IMR-90 (cell line): ENCODE results near the gene MXD4. TPM values are rescaled to one million over a fixed set of nuclear protein-coding genes. Genes with fewer than 3 reads are reported as not detected.

ENCODE experiments used
- ATAC-seq: fragments of 200-7000 bp; cut with Tn5 transposase; 2 replicates; pipeline ENCODE4 v1.9.1; 2020; ENCODE audit warnings: low read depth, mild to moderate bottlenecking, moderate library complexity
- BruUV-seq: library from RNA; stranded (reverse); fragments of 400-500 nt; replicated peaks from 2 replicates; lab custom pipeline; 2021; lab: Mats Ljungman, UMichigan
- CTCF ChIA-PET: fragments of 300-600 bp; formaldehyde crosslinking; extraction: SDS; loops from one replicate; lab custom pipeline; 2021; ENCODE audit warnings: antibody characterized with exemption; lab: Yijun Ruan, JAX
- POLR2A ChIA-PET: fragments of 300-600 bp; sonication (Branson Sonifier 250); formaldehyde crosslinking; loops from one replicate; lab custom pipeline; 2022; ENCODE audit warnings: antibody characterized with exemption; ENCODE audit not compliant: unreplicated experiment; lab: Charles Lee
- DNase-seq: peaks from one replicate; pipeline ENCODE4 v3.0.0; 2013
- H2AFZ ChIP-seq: replicated peaks from 2 replicates; pipeline ENCODE3; 2013; ENCODE audit warnings: low read length, mild to moderate bottlenecking; ENCODE audit not compliant: poor library complexity
- H2AK5ac ChIP-seq: 2 replicates; pipeline ENCODE4 v1.6.1; 2013; ENCODE audit warnings: low read depth, low read length, inconsistent platforms
- H2AK9ac ChIP-seq: replicated peaks from 2 replicates; pipeline ENCODE3; 2013; ENCODE audit warnings: mild to moderate bottlenecking, low read depth, low read length, moderate library complexity; ENCODE audit not compliant: poor library complexity
- H2BK120ac ChIP-seq: 2 replicates; pipeline ENCODE4 v1.6.1; 2013; ENCODE audit warnings: low read depth, low read length, inconsistent platforms
- H2BK15ac ChIP-seq: 3 replicates; pipeline ENCODE4 v1.6.1; 2013; ENCODE audit warnings: low read depth, low read length, inconsistent platforms
- H2BK20ac ChIP-seq: 2 replicates; pipeline ENCODE4 v1.6.1; 2013; ENCODE audit warnings: low read depth, mild to moderate bottlenecking, inconsistent platforms, low read length, moderate library complexity
- H2BK5ac ChIP-seq: 2 replicates; pipeline ENCODE4 v1.6.1; 2013; ENCODE audit warnings: mild to moderate bottlenecking, low read depth, low read length, inconsistent platforms; ENCODE audit not compliant: poor library complexity, severe bottlenecking
- H3K14ac ChIP-seq: replicated peaks from 2 replicates; pipeline ENCODE4 v1.6.1; 2013; ENCODE audit warnings: low read depth, low read length, inconsistent platforms
- H3K18ac ChIP-seq: 2 replicates; pipeline ENCODE4 v1.6.1; 2013; ENCODE audit warnings: low read depth, low read length, control low read depth
- H3K23ac ChIP-seq: 2 replicates; pipeline ENCODE4 v1.6.1; 2013; ENCODE audit warnings: low read depth, low read length, inconsistent platforms
- H3K27ac ChIP-seq: 2 replicates; pipeline ENCODE4 v1.5.1; 2013; ENCODE audit warnings: mild to moderate bottlenecking, control low read depth, low read length; ENCODE audit not compliant: insufficient read depth
- H3K27me3 ChIP-seq: 2 replicates; pipeline ENCODE4 v1.6.1; 2013; ENCODE audit warnings: low read length; ENCODE audit not compliant: control insufficient read depth, insufficient read depth
- H3K36me3 ChIP-seq: 2 replicates; pipeline ENCODE4 v1.6.1; 2013; ENCODE audit warnings: low read length, mixed read lengths; ENCODE audit not compliant: control insufficient read depth, insufficient read depth
- H3K4ac ChIP-seq: 2 replicates; pipeline ENCODE4 v1.6.1; 2013; ENCODE audit warnings: low read depth, low read length, inconsistent platforms
- H3K4me1 ChIP-seq: 2 replicates; pipeline ENCODE4 v1.6.1; 2013; ENCODE audit warnings: low read length, mixed read lengths; ENCODE audit not compliant: control insufficient read depth, insufficient read depth
- H3K4me2 ChIP-seq: 2 replicates; pipeline ENCODE4 v1.6.1; 2013; ENCODE audit warnings: low read depth, mild to moderate bottlenecking, control low read depth, low read length, moderate library complexity
- H3K4me3 ChIP-seq: 2 replicates; pipeline ENCODE4 v1.5.1; 2013; ENCODE audit warnings: low read depth, mild to moderate bottlenecking, control low read depth, low read length, moderate library complexity; ENCODE audit not compliant: insufficient read depth
- H3K56ac ChIP-seq: 2 replicates; pipeline ENCODE4 v1.6.1; 2013; ENCODE audit warnings: low read length, inconsistent platforms; ENCODE audit not compliant: insufficient read depth; ENCODE audit errors: extremely low read depth
- H3K79me1 ChIP-seq, 2 experiments: 2 replicates each; pipeline ENCODE4 v1.6.1; 2013; ENCODE audit warnings: low read length in 2 of 2, inconsistent platforms in 1 of 2, low read depth in 1 of 2
- H3K9ac ChIP-seq: 2 replicates; pipeline ENCODE4 v1.6.1; 2013; ENCODE audit warnings: low read depth, low read length, control low read depth
- H3K9me1 ChIP-seq: 2 replicates; pipeline ENCODE4 v1.6.1; 2013; ENCODE audit warnings: low read length, inconsistent platforms; ENCODE audit not compliant: insufficient read depth
- H3K9me3 ChIP-seq: 2 replicates; pipeline ENCODE4 v1.6.1; 2013; ENCODE audit warnings: low read length; ENCODE audit not compliant: control insufficient read depth, insufficient read depth
- H4K20me1 ChIP-seq: 2 replicates; pipeline ENCODE4 v1.6.1; 2013; ENCODE audit warnings: low read length, inconsistent platforms; ENCODE audit not compliant: insufficient read depth
- H4K5ac ChIP-seq: 2 replicates; pipeline ENCODE4 v1.6.1; 2013; ENCODE audit warnings: mild to moderate bottlenecking, low read depth, low read length, control low read depth
- H4K8ac ChIP-seq, 2 experiments: 2 replicates each; pipeline ENCODE4 v1.6.1; 2013; ENCODE audit warnings: low read depth in 2 of 2, low read length in 2 of 2, control low read depth in 1 of 2, inconsistent platforms in 1 of 2
- H4K91ac ChIP-seq: 2 replicates; pipeline ENCODE4 v1.6.1; 2013; ENCODE audit warnings: low read depth, low read length, inconsistent platforms; ENCODE audit not compliant: insufficient read depth
- CHD1 ChIP-seq: IDR thresholded peaks from 2 replicates; pipeline ENCODE4 v1.6.1; 2012; ENCODE audit warnings: low read depth, low read length, improper control_type of control experiment
- FOS ChIP-seq: fragments of 150-350 bp; IDR thresholded peaks from 2 replicates; pipeline ENCODE4 v1.6.1; 2016; ENCODE audit warnings: low read depth, low read length
- MAFK ChIP-seq: IDR thresholded peaks from 2 replicates; pipeline ENCODE4 v1.6.1; 2012; ENCODE audit warnings: low read depth, low read length, improper control_type of control experiment
- MAZ ChIP-seq: IDR thresholded peaks from 2 replicates; pipeline ENCODE4 v1.6.1; 2012; ENCODE audit warnings: low read depth, mild to moderate bottlenecking, low read length, improper control_type of control experiment, moderate library complexity, borderline replicate concordance
- MXI1 ChIP-seq: IDR thresholded peaks from 2 replicates; pipeline ENCODE4 v1.6.1; 2012; ENCODE audit warnings: low read depth, mild to moderate bottlenecking, low read length, moderate library complexity, borderline replicate concordance
- NFE2L2 ChIP-seq: fragments of 150-350 bp; IDR thresholded peaks from 2 replicates; pipeline ENCODE4 v1.6.1; 2016; ENCODE audit warnings: low read depth, mild to moderate bottlenecking, low read length
- RCOR1 ChIP-seq: IDR thresholded peaks from 2 replicates; pipeline ENCODE4 v1.6.1; 2012; ENCODE audit warnings: mild to moderate bottlenecking, low read length, improper control_type of control experiment; ENCODE audit not compliant: insufficient replicate concordance
- RFX5 ChIP-seq: IDR thresholded peaks from 2 replicates; pipeline ENCODE4 v1.8.0; 2012; ENCODE audit warnings: low read depth, mild to moderate bottlenecking, low read length, moderate library complexity
- SMC3 ChIP-seq: fragments of 150-350 bp; IDR thresholded peaks from 2 replicates; pipeline ENCODE4 v1.6.1; 2016; ENCODE audit warnings: low read depth, mild to moderate bottlenecking, antibody characterized with exemption, low read length, moderate library complexity
- WGBS, 2 experiments: methylation state at CpG; one replicate each; pipeline versions ENCODE4 v1.1.5 to v1.1.7; 2013; ENCODE audit warnings: missing lambda C conversion rate in 2 of 2; ENCODE audit not compliant: insufficient read length in 1 of 2; ENCODE audit errors: extremely low coverage in 2 of 2; 5-methylcytosine and 5-hydroxymethylcytosine counted together
- dilution Hi-C: fragments of 300-500 bp; cut with HindIII; formaldehyde crosslinking; loops from one replicate; pipeline ENCODE4 v1.14.3; 2018; ENCODE audit warnings: low sequenced_read_pairs; ENCODE audit not compliant: unreplicated experiment
- in situ Hi-C: fragments of 300-500 bp; cut with MboI; formaldehyde crosslinking; loops from 3 replicates; pipeline ENCODE4 v1.14.3; 2019; ENCODE audit warnings: low sequenced_read_pairs, inconsistent platforms, mixed read lengths
- intact Hi-C: fragments of 100-400 bp; cut with micrococcal nuclease; formaldehyde crosslinking; loops from 2 replicates; pipeline ENCODE4 v1.10.0; 2022
- polyA plus RNA-seq, 3 experiments: library from polyadenylated mRNA; depleted of rRNA; stranded (reverse); fragments of >200 nt; gene quantifications; 2 replicates each; pipeline ENCODE4 v1.2.3, GENCODE V29; 2012; ENCODE audit warnings: low replicate concordance in 1 of 3
- total RNA-seq: library from RNA; depleted of rRNA; stranded (reverse); fragments of >200 nt; gene quantifications from 2 replicates; pipeline ENCODE4 v1.2.3, GENCODE V29; 2012
- TF ChIP-seq, protein P1 (sequence below): fragments of 150-350 bp; IDR thresholded peaks from 2 replicates; pipeline ENCODE4 v1.6.1; 2016; ENCODE audit warnings: low read depth, mild to moderate bottlenecking, low read length, moderate library complexity, borderline replicate concordance
- TF ChIP-seq, protein P2 (sequence below): fragments of 150-350 bp; IDR thresholded peaks from 2 replicates; pipeline ENCODE4 v1.6.1; 2017; ENCODE audit warnings: mild to moderate bottlenecking, antibody characterized with exemption, low read length, low read depth
- TF ChIP-seq, protein P3 (sequence below): conservative IDR thresholded peaks from 2 replicates; pipeline ENCODE4 v1.5.1; 2012; ENCODE audit warnings: mild to moderate bottlenecking, low read depth, low read length, improper control_type of control experiment

The MXD4 gene
- total and polyA plus RNA-seq, 2 of the 4 experiments (the other 2 are of a cell fraction), result 22.8 to 54.4 TPM

DNA sequence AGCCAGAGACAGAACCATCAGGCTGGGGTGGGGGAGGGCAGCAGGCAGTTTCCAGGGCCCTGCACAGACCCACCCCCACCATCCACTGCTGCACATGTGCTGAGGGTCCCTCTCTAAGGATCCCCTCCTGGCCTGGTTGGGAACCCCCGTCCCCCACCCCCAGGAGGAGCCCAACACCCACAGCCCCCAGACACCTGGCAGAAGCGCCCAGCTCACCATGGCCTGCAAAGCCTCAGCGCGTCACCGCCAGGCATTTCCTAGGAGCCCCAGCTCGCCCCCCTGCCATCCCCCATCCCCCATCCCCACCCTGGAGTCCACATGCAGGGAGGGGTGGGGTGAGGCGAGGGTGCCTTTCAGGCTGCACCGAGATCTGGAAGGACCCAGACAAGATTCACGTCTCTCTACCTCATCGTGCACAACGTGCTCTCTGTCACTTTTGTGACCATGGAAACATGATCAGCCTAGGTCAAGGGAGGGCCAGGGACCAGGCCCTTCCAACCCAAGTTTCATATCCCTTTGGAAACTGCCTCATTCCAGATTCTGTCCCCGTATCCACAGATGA, 9.3 kb downstream of the MXD4 start:
- intact Hi-C loops (no loop called here), in situ Hi-C loops (no loop called here), dilution Hi-C loops (no loop called here)
- ATAC-seq, result no peak
- Histone ChIP-seq H3K18ac (no peak overlapping the region), H3K36me3 (peaks cover 74% of the 10 kb centered on the region), H3K9ac (no peak overlapping the region), H2BK5ac (no peak overlapping the region), H2AK5ac (no peak overlapping the region), H2BK120ac (no peak overlapping the region), H4K5ac (no peak overlapping the region), H3K9me3 (no peaks in the 10 kb centered on the region), H3K4ac (no peak overlapping the region), H2AFZ (no peak overlapping the region), H4K20me1 (peaks cover 60% of the 10 kb centered on the region), H4K8ac (no peak overlapping the region), H2BK15ac (no peak overlapping the region), H3K27me3 (no peaks in the 10 kb centered on the region), H3K56ac (no peak overlapping the region), H3K9me1 (0 out of 2 replicates have a peak, but pooled peaks cover 3% of the 10 kb centered on the region), H3K27ac (no peak overlapping the region), H2AK9ac (no peak overlapping the region), H3K4me1 (peaks cover 1% of the 10 kb centered on the region; the same call in 1 of the 2 replicates), H2BK20ac (no peak overlapping the region), H3K23ac (no peak overlapping the region), H4K91ac (no peak overlapping the region), H3K14ac (no peak overlapping the region), H3K4me3 (no peak overlapping the region), H3K4me2 (no peak overlapping the region), H3K79me1 (peaks cover 9 to 37% of the 10 kb centered on the region in 2 experiments; a peak in 3 of 4 replicates)
- TF ChIP-seq, protein P1, sequence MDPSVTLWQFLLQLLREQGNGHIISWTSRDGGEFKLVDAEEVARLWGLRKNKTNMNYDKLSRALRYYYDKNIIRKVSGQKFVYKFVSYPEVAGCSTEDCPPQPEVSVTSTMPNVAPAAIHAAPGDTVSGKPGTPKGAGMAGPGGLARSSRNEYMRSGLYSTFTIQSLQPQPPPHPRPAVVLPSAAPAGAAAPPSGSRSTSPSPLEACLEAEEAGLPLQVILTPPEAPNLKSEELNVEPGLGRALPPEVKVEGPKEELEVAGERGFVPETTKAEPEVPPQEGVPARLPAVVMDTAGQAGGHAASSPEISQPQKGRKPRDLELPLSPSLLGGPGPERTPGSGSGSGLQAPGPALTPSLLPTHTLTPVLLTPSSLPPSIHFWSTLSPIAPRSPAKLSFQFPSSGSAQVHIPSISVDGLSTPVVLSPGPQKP, result no peak
- TF ChIP-seq CHD1 (no peak), RCOR1 (no peak), NFE2L2 (no peak), MAFK (no peak), RFX5 (no peak), MAZ (no peak), MXI1 (no peak), FOS (no peak), SMC3 (no peak)
- TF ChIP-seq, protein P2, sequence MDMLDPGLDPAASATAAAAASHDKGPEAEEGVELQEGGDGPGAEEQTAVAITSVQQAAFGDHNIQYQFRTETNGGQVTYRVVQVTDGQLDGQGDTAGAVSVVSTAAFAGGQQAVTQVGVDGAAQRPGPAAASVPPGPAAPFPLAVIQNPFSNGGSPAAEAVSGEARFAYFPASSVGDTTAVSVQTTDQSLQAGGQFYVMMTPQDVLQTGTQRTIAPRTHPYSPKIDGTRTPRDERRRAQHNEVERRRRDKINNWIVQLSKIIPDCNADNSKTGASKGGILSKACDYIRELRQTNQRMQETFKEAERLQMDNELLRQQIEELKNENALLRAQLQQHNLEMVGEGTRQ, result no peak
- TF ChIP-seq, protein P3, sequence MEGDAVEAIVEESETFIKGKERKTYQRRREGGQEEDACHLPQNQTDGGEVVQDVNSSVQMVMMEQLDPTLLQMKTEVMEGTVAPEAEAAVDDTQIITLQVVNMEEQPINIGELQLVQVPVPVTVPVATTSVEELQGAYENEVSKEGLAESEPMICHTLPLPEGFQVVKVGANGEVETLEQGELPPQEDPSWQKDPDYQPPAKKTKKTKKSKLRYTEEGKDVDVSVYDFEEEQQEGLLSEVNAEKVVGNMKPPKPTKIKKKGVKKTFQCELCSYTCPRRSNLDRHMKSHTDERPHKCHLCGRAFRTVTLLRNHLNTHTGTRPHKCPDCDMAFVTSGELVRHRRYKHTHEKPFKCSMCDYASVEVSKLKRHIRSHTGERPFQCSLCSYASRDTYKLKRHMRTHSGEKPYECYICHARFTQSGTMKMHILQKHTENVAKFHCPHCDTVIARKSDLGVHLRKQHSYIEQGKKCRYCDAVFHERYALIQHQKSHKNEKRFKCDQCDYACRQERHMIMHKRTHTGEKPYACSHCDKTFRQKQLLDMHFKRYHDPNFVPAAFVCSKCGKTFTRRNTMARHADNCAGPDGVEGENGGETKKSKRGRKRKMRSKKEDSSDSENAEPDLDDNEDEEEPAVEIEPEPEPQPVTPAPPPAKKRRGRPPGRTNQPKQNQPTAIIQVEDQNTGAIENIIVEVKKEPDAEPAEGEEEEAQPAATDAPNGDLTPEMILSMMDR, result no peak
- ChIA-PET POLR2A (no interaction called here), CTCF (no interaction called here)
- BruUV-seq, result no TSS peak
- 83% methylated on average over 6 of the region's 12 CpGs; no CpG with 5 or more reads in 1 of the 2 experiments for WGBS, 2 experiments
- DNase-seq, result no peak
